Epithelial cell of proximal tubule (primary cell): Measurements from ENCODE around the gene APOA4. TPM values are rescaled to one million over a fixed set of nuclear protein-coding genes. Genes with fewer than 3 reads are reported as not detected.

Source experiments
- DNase-seq: peaks from one replicate; pipeline ENCODE4 v3.0.0-alpha.2; 2011; ENCODE audit warnings: low read depth
- H3K4me3 ChIP-seq: 2 replicates; pipeline ENCODE4 v1.5.1; 2011; ENCODE audit warnings: low read depth, mild to moderate bottlenecking, low read length
- total RNA-seq: library from RNA; depleted of rRNA; stranded (reverse); fragments of >200 nt; gene quantifications from 2 replicates; pipeline ENCODE4 v1.2.3, GENCODE V29; 2015
- TF ChIP-seq, protein P1 (sequence below): conservative IDR thresholded peaks from 2 replicates; pipeline ENCODE4 v1.5.1; 2012; ENCODE audit warnings: low read depth, mild to moderate bottlenecking, low read length

Gene APOA4
- total RNA-seq, 1 donor from 2014 or later: not detected

DNA sequence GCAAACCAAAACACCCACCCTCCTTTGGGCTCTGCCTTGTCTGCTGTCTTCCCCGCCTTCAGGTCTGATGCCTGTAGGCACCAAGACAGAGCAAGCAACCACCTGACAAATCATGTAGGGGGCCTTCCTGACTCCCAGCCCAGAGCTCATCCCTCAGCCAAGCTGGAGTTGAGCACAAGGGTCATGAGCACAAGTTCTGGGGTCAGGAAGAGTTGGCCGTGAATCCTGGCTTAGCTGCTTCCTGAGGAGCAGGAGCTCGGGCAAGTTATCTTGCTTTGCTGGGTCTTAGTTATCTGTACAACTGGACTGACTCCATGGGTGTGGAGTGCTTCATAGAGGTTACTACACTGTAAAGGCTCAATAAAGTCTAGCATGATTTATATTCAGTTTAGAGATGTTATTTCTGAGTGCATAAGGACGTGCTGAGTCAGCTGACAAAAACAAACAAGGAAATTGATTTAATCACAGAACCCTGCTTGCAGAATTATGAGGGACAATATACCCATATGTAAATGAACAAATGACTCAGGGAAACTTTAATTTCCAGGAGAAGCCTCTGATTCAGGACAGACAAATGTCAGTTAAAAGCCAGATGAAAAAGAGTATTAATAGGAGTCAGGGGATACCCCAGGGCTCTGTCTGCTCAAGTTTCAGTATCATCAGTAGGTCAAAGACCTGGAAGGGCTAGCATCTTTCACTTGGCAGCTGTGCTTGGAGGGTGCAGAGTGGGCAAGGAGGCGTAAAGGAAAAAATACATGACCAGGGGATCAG is 29.3 kb upstream of the APOA4 start:
- TF ChIP-seq, protein P1, sequence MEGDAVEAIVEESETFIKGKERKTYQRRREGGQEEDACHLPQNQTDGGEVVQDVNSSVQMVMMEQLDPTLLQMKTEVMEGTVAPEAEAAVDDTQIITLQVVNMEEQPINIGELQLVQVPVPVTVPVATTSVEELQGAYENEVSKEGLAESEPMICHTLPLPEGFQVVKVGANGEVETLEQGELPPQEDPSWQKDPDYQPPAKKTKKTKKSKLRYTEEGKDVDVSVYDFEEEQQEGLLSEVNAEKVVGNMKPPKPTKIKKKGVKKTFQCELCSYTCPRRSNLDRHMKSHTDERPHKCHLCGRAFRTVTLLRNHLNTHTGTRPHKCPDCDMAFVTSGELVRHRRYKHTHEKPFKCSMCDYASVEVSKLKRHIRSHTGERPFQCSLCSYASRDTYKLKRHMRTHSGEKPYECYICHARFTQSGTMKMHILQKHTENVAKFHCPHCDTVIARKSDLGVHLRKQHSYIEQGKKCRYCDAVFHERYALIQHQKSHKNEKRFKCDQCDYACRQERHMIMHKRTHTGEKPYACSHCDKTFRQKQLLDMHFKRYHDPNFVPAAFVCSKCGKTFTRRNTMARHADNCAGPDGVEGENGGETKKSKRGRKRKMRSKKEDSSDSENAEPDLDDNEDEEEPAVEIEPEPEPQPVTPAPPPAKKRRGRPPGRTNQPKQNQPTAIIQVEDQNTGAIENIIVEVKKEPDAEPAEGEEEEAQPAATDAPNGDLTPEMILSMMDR: no peak
- no peak for DNase-seq
- no peak overlapping the region for H3K4me3 ChIP-seq

DNA sequence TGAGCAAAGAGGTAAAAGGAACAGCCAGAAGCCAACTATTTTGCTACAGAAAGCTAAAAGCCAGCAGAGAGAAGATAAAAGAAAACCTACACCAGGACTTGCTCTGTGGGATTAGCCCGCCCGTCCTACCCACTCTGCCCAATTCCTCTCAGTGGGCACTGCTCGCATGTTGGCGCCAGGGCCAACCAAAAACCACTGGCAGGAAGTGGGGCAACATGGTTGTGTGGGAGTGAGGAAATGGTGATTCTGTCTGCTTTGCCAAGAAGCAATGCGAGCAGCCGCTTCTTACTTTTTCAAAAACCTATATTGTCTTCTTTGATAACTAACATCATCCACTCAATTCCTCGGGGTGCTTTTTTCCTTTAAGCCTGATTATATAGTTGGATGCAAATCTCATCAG is 28.5 kb upstream of the APOA4 start:
- no peak for DNase-seq
- no peak overlapping the region for H3K4me3 ChIP-seq
- TF ChIP-seq, protein P1: no peak

DNA sequence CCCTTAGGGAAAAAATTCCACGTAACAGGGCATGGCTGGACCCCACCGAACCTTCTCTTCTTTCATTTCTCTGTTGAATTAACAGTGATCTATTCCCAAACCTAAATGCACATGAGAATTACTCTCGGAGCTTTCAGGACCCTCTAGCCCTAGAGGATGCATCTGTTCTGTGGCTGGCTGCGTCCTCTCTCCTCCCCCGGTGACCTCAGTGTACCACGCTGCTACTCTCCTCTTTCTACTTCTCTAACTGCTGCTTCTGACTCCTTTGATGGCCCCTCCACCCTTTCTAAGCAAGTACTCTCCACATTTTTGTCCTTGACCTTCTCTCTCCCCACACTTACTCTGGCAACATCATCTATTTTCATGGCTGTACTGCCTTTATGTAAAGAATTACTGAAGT is 26.4 kb upstream of the APOA4 start:
- H3K4me3 ChIP-seq: no peak overlapping the region
- TF ChIP-seq, protein P1: no peak
- DNase-seq: no peak

DNA sequence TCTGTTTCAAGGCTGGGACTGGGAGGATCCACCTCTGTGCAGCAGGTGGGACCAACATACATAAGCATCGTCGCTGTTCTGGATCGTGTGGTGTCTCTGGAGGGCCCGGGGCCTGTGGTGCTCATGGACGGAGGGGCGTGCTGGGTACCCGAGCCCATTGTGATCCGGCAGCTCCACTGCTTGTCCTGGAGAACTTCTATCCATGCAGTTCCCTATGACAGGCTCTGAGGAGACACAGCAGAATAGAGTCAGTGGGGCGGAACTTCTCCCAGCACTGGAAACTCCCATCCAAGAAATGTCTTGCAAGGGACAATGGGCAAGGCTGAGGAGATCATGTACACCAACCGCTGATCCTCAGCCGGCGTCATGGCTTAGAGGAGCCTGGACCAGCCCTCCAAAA is 26.0 kb upstream of the APOA4 start:
- TF ChIP-seq, protein P1: no peak
- no peak for DNase-seq

DNA sequence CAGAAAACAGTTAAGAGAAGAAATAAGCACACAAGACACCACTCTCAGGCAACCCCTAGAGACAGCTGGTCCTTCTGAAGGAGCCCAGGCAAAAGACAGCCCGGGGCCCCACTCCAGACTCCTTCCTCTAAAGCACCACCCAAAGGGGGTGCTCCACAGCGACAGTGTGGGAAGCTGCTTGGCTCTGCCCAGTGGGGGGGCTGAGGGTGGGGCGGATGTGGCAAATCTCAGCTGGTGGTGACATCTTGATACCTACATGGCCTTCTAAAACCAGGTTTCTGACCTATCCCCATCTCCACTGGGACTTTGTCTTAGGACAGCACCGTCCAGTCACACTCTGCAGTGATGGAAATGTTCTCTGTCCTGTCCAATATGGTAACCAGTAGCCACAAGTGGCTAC is 24.5 kb upstream of the APOA4 start:
- TF ChIP-seq, protein P1: no peak

More for the DNA sequence above, 26.0 kb upstream of the APOA4 start:
- no peak overlapping the region for H3K4me3 ChIP-seq

DNA sequence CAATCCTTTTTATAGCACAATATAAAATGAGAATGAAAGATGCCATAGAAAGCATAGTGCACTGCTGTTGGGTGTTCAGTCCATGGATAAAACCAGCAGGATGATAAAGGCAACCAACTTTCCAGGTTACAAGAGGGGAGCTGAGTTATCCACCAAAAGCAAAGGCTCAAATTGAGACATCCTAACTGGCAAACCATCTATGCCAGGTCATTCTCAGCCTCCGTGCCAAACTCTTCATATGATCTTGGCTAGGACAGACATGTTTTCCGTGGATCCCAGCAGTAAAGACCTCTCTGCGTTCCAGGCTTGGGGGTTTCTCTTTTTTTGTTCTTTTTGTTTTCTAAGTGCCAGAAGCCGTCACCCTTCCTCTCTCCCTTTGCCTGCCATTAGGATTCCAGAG is 21.6 kb upstream of the APOA4 start:
- no peak for DNase-seq
- no peak overlapping the region for H3K4me3 ChIP-seq
- TF ChIP-seq, protein P1: no peak

More for the DNA sequence above, 24.5 kb upstream of the APOA4 start:
- no peak for DNase-seq
- H3K4me3 ChIP-seq: no peak overlapping the region

DNA sequence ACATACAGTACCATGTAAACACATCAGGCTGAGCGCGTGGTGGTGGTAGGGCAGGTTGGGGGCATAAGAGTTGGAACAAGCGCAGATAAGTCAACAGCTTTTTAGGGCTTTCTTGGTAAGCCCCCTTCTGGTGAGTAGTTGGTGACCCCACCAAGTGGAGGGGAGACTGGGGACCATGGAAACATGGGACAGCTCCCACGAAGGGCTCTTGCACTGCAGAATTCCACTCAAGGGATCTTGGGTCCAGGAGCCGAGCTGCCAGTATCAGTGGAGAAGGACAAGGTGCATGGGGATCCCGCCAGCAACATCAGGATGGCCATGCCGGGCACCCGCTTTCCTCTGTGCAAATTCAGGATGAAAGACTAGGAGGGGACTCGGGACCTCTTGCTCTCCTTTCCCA is 20.6 kb upstream of the APOA4 start:
- TF ChIP-seq, protein P1: no peak
- no peak overlapping the region for H3K4me3 ChIP-seq
- no peak for DNase-seq
